HEK293T (cell line): ENCODE data around the gene GEMIN4.
A peak's percentile ranks its signal among the peaks of the same experiment; 100 is the strongest.
"Not testable (repeated sequence)": the region's sequence is repeated elsewhere in the genome, so short reads cannot be mapped to it uniquely, and the experiment has no call there.

ENCODE experiments used
- CTCF ChIA-PET: fragments of 350-600 bp; formaldehyde crosslinking; extraction: SDS; loops from one replicate; lab custom pipeline; 2021; ENCODE audit warnings: antibody characterized with exemption, inconsistent platforms; lab: Yijun Ruan, JAX
- POLR2A ChIA-PET: fragments of 350-600 bp; formaldehyde crosslinking; extraction: SDS; loops from one replicate; lab custom pipeline; 2020; ENCODE audit warnings: antibody characterized with exemption, inconsistent platforms; lab: Yijun Ruan, JAX
- DNase-seq: peaks from one replicate; pipeline ENCODE4 v3.0.0; 2012; ENCODE audit warnings: mixed read lengths; ENCODE audit errors: extremely low spot score
- ARNT ChIP-seq: fragments of 450-650 bp; IDR thresholded peaks from 2 replicates; pipeline ENCODE4 v1.6.1; 2017; ENCODE audit warnings: mild to moderate bottlenecking
- BHLHE40 ChIP-seq: fragments of 450-650 bp; IDR thresholded peaks from 2 replicates; pipeline ENCODE4 v1.6.1; 2016; ENCODE audit warnings: mild to moderate bottlenecking, moderate library complexity, borderline replicate concordance
- CTBP1 ChIP-seq: fragments of 450-650 bp; IDR thresholded peaks from 2 replicates; pipeline ENCODE4 v1.6.1; 2016; ENCODE audit warnings: borderline replicate concordance
- ELF4 ChIP-seq: fragments of 450-650 bp; IDR thresholded peaks from 2 replicates; pipeline ENCODE4 v1.6.1; 2017; ENCODE audit warnings: antibody characterized with exemption
- FOXA1 ChIP-seq: fragments of 450-650 bp; IDR thresholded peaks from 2 replicates; pipeline ENCODE4 v1.6.1; 2016; ENCODE audit warnings: mild to moderate bottlenecking
- FOXK2 ChIP-seq: fragments of 450-650 bp; IDR thresholded peaks from 2 replicates; pipeline ENCODE4 v1.6.1; 2016; ENCODE audit warnings: mild to moderate bottlenecking
- FOXM1 ChIP-seq: fragments of 450-650 bp; IDR thresholded peaks from 2 replicates; pipeline ENCODE4 v1.6.1; 2017; ENCODE audit warnings: mild to moderate bottlenecking, borderline replicate concordance
- HDGF ChIP-seq: fragments of 450-650 bp; IDR thresholded peaks from 2 replicates; pipeline ENCODE4 v1.6.1; 2017; ENCODE audit warnings: antibody characterized with exemption, borderline replicate concordance
- L3MBTL2 ChIP-seq: fragments of 450-650 bp; conservative IDR thresholded peaks from 2 replicates; pipeline ENCODE4 v1.6.1; 2016; ENCODE audit warnings: mild to moderate bottlenecking
- NFRKB ChIP-seq: fragments of 450-650 bp; IDR thresholded peaks from 2 replicates; pipeline ENCODE4 v1.6.1; 2016; ENCODE audit warnings: mild to moderate bottlenecking, moderate library complexity
- SP1 ChIP-seq: fragments of 450-650 bp; IDR thresholded peaks from 2 replicates; pipeline ENCODE4 v1.6.1; 2017
- SUZ12 ChIP-seq: fragments of 450-650 bp; IDR thresholded peaks from 2 replicates; pipeline ENCODE4 v1.6.1; 2016; ENCODE audit warnings: mild to moderate bottlenecking
- TARDBP ChIP-seq: fragments of 450-650 bp; IDR thresholded peaks from 2 replicates; pipeline ENCODE4 v1.6.1; 2016
- ZNF384 ChIP-seq: fragments of 450-650 bp; IDR thresholded peaks from 2 replicates; pipeline ENCODE4 v1.6.1; 2016
- TF ChIP-seq, protein P1 (sequence below): fragments of 450-650 bp; IDR thresholded peaks from 2 replicates; pipeline ENCODE4 v1.6.1; 2016

GEMIN4 gene

DNA sequence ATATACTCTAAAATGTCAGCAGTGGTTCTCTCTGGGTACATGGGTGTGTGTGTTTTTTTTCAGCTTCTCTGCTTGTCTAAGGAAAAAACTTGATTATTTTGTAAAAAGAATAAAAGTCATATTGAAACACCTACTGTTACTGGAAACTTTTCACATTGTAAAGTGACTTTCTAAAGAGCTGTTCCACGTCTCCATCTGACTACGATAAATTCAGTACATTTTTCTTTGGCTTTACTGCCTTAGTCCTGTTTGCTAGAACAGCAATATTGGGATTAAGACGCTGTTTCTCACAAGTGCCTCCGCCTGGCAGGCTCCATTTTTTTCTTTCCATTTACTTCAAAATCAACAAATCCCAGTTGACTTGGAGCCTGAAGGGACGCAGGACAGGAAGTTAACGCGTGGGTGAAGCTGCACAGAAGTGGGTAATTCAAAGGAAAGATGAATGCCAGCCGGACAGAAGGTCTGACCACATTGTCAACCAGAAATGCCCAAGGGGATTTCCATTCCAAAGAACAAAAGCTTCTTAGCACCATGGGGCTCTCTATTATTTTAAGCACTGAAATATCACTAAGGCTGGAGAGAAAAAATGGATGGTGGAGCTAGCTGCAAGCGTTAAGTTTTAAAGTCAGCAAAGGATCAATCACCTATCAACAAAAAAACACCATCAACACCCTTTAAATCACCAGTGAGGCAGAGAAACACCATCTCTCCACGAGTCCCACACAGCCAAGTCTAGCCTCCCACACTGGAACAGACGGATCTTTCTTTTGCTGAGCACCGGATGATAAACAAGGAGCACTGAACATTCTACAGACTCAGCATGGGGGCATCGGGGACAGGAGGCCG lies 21.6 kb upstream of the GEMIN4 start:
- no peak for TF ChIP-seq ZNF384
- TF ChIP-seq L3MBTL2 = no peak
- TF ChIP-seq ARNT = no peak
- TF ChIP-seq SP1 = no peak
- no peak for TF ChIP-seq FOXK2
- no peak for TF ChIP-seq FOXA1
- CTCF ChIA-PET = interaction anchor here (0.7 kb wide), 1 partner anchor 123 kb away, joined by 5 read pairs; no protein-coding TSS in a partner anchor
- no peak for DNase-seq
- POLR2A ChIA-PET = interaction anchor here (1.3 kb wide), 1 partner anchor 8 kb away, joined by 6 read pairs; the partner anchor contains the start of gene GLOD4

DNA sequence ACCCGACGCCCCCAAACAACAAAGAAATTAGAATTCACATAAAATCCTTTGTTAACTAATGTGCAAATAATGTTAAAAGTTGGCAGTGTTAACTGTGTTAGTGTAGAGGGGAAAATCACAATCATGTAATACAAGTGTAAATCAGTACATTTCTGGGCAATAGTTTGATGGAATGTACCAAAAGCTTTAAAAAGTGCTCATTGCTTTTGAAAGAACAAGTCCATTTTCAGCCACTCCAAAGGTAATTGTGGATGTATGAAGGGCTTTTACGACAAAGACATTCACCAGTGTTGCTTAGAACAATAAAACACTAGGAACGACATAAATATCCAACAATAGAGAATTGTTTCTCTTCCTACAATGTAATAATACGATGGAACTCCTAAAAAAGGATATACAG lies 21.0 kb upstream of the GEMIN4 start:
- CTCF ChIA-PET = interaction anchor here (0.7 kb wide), 1 partner anchor 124 kb away, joined by 5 read pairs; no protein-coding TSS in a partner anchor
- POLR2A ChIA-PET = interaction anchor here (1.3 kb wide), 1 partner anchor 9 kb away, joined by 6 read pairs; the partner anchor contains the start of gene GLOD4
- DNase-seq = no peak
- TF ChIP-seq HDGF (no peak), SUZ12 (no peak)

DNA sequence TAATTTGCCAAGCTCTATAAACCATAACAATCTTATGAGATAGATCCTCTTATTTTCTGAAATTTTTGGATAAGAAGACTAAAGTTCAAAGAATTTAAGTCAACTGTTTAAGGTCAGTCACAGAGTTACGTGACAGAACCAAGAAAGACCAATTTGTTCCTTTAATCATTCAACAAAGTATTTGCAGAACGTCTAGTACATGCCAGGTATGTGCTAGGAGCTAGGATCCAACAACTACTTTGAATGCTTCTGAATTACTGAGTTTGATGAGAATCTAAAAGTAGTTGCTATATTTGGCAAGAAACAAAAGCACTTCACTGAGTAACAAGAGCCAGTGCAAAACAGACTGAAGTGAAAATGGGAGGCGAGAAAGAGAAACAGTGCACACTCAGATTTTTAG lies 15.0 kb upstream of the GEMIN4 start:
- TF ChIP-seq SUZ12 (no peak), FOXA1 (no peak), ZNF384 (no peak), ELF4 (no peak)
- no peak for DNase-seq
- POLR2A ChIA-PET = interaction anchor here (1.0 kb wide), 1 partner anchor 14 kb away, joined by 4 read pairs; no protein-coding TSS in a partner anchor
- CTCF ChIA-PET = no interaction called here

DNA sequence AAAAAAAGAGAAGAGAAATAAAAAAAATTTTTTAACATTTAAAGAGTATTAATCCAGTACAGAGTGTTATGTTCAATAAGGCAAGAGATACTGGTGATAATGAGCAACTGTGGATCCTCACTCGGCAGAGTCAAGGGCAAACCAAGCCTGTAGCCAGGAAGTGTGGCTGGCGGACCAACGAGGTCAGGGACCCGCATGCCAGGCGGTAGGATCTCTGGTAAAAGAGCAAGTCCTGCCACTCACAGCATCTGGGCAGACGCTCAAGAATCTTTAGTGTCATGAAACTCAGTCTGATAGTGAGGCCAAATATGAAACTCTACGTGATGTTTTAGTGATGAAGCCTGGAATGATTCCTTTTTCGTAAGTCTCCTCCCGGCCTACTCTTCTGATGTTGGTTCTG lies 8.3 kb upstream of the GEMIN4 start:
- DNase-seq = no peak
- ChIA-PET CTCF (no interaction called here), POLR2A (no interaction called here)
- no peak for TF ChIP-seq TARDBP
- TF ChIP-seq, protein P1, sequence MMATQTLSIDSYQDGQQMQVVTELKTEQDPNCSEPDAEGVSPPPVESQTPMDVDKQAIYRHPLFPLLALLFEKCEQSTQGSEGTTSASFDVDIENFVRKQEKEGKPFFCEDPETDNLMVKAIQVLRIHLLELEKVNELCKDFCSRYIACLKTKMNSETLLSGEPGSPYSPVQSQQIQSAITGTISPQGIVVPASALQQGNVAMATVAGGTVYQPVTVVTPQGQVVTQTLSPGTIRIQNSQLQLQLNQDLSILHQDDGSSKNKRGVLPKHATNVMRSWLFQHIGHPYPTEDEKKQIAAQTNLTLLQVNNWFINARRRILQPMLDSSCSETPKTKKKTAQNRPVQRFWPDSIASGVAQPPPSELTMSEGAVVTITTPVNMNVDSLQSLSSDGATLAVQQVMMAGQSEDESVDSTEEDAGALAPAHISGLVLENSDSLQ = no peak
- TF ChIP-seq SUZ12 = no peak
- no peak for TF ChIP-seq FOXK2
- TF ChIP-seq BHLHE40 = no peak
- no peak for TF ChIP-seq L3MBTL2
- no peak for TF ChIP-seq ELF4
- TF ChIP-seq CTBP1 = no peak
- no peak for TF ChIP-seq FOXA1
- no peak for TF ChIP-seq ZNF384
- no peak for TF ChIP-seq SP1

DNA sequence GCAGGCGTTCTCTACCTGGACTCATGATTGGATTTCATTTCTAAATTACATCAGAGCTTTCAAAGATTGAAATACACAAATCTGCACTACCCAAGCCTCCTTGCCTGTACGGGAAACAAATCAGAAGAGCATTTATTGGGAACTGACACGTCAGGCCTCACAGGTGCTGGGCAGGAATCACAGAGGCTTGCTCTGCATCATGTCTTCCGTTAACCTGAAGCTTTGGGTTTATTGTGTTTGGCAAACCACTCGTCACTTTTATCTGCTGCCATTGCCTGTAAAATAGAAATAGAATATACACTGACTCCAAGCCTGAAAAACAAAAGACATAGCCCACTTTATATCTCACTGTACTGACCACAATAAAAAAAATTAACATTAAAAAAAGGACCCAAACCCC lies 7.9 kb upstream of the GEMIN4 start:
- no peak for TF ChIP-seq CTBP1
- TF ChIP-seq ZNF384 = no peak
- TF ChIP-seq, protein P1 = no peak
- no peak for TF ChIP-seq FOXA1
- no peak for TF ChIP-seq FOXM1
- no peak for TF ChIP-seq NFRKB
- DNase-seq = no peak
- CTCF ChIA-PET = no interaction called here
- POLR2A ChIA-PET = no interaction called here

DNA sequence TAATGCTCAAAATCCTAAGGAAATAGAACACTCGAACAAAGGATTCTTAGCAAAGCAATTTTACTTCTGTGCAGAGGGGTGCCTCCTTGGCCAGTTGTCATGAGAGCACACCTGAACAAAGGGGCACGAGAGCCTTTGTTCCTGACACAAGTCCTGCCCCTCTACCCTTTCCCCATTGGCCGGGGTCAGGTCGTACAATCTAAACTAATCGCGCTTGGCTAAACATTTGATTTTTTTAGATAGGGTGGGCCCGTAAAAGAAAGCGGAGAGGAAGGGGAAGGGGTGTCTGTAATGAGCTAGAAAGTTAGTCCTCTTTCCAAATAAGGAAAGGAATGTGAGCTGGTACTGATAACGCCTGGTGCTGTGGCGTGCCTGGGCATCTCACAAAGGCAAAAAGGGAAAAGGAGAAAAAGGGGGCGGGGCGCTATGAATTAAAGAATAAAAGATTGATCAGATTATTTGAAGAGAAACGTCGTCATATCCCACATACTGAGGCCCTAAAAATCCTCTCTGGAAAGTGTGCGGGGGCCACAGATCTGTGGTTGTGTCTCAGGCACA lies 4.0 kb upstream of the GEMIN4 start:
- DNase-seq, POLR2A ChIA-PET, CTCF ChIA-PET: not testable (repeated sequence)

DNA sequence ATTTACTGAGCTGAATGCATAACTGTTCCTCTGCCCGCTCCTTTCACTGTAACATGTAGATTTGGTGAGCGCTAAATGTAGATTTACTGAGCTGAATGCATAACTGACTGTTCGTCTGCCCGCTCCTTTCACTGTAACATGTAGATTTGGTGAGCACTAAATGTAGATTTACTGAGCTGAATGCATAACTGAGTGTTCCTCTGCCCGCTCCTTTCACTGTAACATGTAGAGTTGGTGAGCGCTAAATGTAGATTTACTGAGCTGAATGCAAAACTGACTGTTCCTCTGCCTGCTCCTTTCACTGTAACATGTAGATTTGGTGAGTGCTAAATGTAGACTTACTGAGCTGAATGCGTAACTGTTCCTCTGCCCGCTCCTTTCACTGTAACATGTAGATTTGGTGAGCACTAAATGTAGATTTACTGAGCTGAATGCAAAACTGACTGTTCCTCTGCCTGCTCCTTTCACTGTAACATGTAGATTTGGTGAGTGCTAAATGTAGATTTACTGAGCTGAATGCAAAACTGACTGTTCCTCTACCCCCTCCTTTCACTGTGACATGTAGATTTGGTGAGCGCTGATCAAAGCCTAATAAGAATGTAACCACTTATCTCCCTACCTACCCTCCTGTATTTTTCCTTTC lies 3.4 kb upstream of the GEMIN4 start:
- DNase-seq, CTCF ChIA-PET: not testable (repeated sequence)
- POLR2A ChIA-PET = interaction anchor here (1.1 kb wide), 1 partner anchor 26 kb away, joined by 3 read pairs; the partner anchor contains the start of gene GLOD4

DNA sequence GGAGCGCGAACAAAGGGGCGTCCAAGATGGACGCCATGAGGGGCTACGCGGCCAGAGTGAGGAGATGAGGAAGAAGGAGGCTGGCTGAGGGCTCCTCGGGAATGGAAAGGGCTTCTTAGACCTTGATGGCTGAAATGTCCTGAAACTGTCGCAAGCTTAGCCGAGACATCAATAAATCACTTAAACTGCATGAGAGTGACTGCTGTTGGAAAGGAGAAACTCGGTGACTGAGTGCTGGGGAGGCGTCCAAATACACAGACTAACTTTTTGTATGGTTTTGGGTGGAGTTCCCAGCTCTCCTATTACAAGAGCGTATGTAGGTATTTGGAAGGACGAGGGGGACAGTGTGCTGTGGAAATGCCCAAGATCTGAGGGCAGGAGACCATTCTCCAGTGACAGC lies 1.4 kb upstream of the GEMIN4 start:
- POLR2A ChIA-PET = interaction anchor here (1.1 kb wide), 1 partner anchor 28 kb away, joined by 4 read pairs; the partner anchor contains the start of gene GLOD4
- no peak for TF ChIP-seq ELF4
- TF ChIP-seq, protein P1 = peak; percentile 74
- DNase-seq = no peak
- CTCF ChIA-PET = no interaction called here
